ENCODE data around the gene SASH3. TPM values are rescaled to one million over a fixed set of nuclear protein-coding genes. Genes with fewer than 3 reads are reported as not detected.
A peak's percentile ranks its signal among the peaks of the same experiment; 100 is the strongest.

SASH3 gene
- total and polyA plus RNA-seq, 2 donors (not counting 1 experiment from before 2014, with no cell fraction given), result 224 to 240 TPM

DNA sequence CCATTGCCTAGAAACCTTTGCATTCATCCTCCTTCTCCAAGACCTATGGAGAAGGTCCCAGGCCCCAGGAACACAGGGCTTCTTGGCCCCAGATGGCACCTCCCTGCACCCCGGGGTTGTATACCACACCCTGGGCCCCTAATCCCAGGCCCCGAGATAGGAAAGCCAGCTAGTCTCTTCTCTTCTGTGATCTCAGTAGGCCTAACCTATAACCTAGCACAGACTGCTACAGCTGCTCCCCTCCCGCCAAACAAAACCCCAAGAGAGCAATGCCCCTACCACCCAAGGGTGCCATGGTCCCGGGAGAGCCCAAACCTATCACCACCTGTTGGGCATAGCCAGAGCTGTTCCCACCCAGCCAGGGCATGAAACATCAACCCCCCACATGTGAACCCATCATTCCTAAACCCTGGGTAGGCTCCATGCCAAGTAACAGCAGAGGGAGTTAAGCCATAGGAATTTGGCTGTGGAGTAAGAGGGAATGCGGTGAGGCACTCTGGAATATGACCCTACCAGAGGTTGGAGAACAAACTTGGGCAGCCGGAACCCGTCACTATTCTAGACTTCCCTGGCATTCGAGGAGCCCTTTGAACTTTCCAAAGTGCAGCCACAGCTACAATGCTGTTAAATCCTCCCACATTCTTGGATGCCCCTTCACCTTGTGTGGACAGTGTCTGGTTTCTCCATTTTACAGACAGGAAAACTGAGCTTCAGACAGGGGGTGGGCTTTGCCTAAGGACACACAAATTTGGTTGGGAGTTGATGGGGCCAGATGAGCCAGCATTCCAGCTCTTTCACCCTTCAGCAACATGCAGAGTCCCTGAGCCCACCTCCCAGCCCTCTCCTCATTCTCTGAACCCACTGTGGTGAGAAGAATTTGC is 10.9 kb upstream of the SASH3 start:
- Histone ChIP-seq H3K79me2 (ENCODE audit: control insufficient read depth, insufficient read depth, low read length) (peaks cover 8% of the 10 kb centered on the region), H3K9me3 (ENCODE audit: control extremely low read depth in 1 of 3, control insufficient read depth in 2 of 3, insufficient read depth in 1 of 3, low read length in 2 of 3) (no peaks in the 10 kb centered on the region), H3K4me1 (ENCODE audit: control insufficient read depth in 2 of 2, insufficient read depth in 2 of 2, low read length in 2 of 2) (peaks cover 61 to 68% of the 10 kb centered on the region in 2 donors), H3K27me3 (replicated peaks in 1 of 4; ENCODE audit: control extremely low read depth in 1 of 4, control insufficient read depth in 3 of 4, insufficient read depth in 4 of 4, low read length in 3 of 4) (no peaks in the 10 kb centered on the region), H3K9ac (ENCODE audit: low read length) (peak overlapping the region; percentile 9), H3K36me3 (replicated peaks in 1 of 2; ENCODE audit: control extremely low read depth in 1 of 2, control insufficient read depth in 1 of 2, extremely low read depth in 1 of 2, insufficient read depth in 2 of 2, low read length in 1 of 2) (no peaks in the 10 kb centered on the region), H4K20me1 (ENCODE audit: control insufficient read depth, insufficient read depth, low read length, poor library complexity, severe bottlenecking) (no peaks in the 10 kb centered on the region), H3K4me2 (replicated peaks; ENCODE audit: low read depth, low read length, poor library complexity, severe bottlenecking) (peak overlapping the region; percentile 58), H3K4me3 (ENCODE audit: control extremely low read depth in 1 of 5, extremely low read depth in 1 of 5, insufficient read depth in 1 of 5, low read depth in 2 of 5, low read length in 4 of 5) (peak overlapping the region in 1 of 5 experiments; percentile 10), H3K27ac (ENCODE audit: low read length in 2 of 2) (peak overlapping the region; percentile 60 to 72), H2AFZ (ENCODE audit: insufficient read depth, low read depth, low read length, poor library complexity, severe bottlenecking) (no peak overlapping the region)
- DNase-seq (peak; percentile 5), ATAC-seq (ENCODE audit: low read depth) (no peak)
- Mint-ChIP-seq H3K4me3 (peak overlapping the region; percentile 49), H3K27ac (peak overlapping the region; percentile 89), H3K4me1 (peaks cover 52% of the 10 kb centered on the region), H3K9me3 (ENCODE audit: insufficient read depth) (no peaks in the 10 kb centered on the region), H3K27me3 (no peaks in the 10 kb centered on the region)
- ChIA-PET CTCF (interaction anchor here (0.8 to 1.7 kb wide), 4 partner anchors 13 to 91 kb away, joined by 3 to 11 read pairs (median 6); no protein-coding TSS in a partner anchor), POLR2A (interaction anchor here (1.1 to 4.2 kb wide), 5 partner anchors 10 to 18 kb away, joined by 3 to 23 read pairs (median 8); partner anchors contain the start of gene SASH3)
- TF ChIP-seq, protein P1, sequence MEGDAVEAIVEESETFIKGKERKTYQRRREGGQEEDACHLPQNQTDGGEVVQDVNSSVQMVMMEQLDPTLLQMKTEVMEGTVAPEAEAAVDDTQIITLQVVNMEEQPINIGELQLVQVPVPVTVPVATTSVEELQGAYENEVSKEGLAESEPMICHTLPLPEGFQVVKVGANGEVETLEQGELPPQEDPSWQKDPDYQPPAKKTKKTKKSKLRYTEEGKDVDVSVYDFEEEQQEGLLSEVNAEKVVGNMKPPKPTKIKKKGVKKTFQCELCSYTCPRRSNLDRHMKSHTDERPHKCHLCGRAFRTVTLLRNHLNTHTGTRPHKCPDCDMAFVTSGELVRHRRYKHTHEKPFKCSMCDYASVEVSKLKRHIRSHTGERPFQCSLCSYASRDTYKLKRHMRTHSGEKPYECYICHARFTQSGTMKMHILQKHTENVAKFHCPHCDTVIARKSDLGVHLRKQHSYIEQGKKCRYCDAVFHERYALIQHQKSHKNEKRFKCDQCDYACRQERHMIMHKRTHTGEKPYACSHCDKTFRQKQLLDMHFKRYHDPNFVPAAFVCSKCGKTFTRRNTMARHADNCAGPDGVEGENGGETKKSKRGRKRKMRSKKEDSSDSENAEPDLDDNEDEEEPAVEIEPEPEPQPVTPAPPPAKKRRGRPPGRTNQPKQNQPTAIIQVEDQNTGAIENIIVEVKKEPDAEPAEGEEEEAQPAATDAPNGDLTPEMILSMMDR (IDR thresholded peaks at IDR 0.05), result no peak
- no peak for TF ChIP-seq EZH2 (IDR thresholded peaks at IDR 0.05; ENCODE audit: borderline replicate concordance, insufficient read depth, low read depth, low read length, poor library complexity, severe bottlenecking)
- intact Hi-C loops (cut with micrococcal nuclease), result loop anchor here (1.0 kb wide), 1 partner anchor 10 kb away; the partner anchor contains the start of gene SASH3
- WGBS (ENCODE audit: insufficient coverage), result 71% methylated on average over 4 of the region's 8 CpGs
